Measurements from ENCODE around the gene ARHGAP22.

DNA sequence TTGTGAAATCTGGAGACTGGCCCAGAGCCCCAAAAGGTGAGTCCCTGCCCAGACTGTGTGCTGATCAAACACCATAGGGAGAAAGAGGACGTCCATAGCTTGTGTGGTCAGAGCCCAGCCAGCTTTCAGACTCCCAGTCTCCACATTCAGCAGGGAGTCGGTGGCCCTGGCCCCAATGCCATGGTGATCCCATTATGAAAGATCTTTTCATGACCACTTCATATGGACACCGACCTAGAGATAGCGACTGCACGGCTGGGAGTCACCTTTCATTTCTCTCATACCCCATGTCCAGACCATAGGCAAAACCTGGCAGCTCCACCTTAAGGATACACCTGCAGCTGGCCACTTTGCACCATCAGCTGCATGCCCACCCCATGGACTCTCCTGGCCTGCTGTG lies 126.4 kb downstream of the ARHGAP22 start:
- TF ChIP-seq CTCF (conservative IDR thresholded peaks at IDR 0.05; ENCODE audit: low read depth in 2 of 2) (no peak), POLR2AphosphoS5 (IDR thresholded peaks at IDR 0.05; ENCODE audit: low read depth) (no peak), JUNB (IDR thresholded peaks at IDR 0.05; ENCODE audit: unreplicated experiment) (no peak), EZH2 (IDR thresholded peaks at IDR 0.05; ENCODE audit: low read depth, unreplicated experiment) (no peak), STAT1 (IDR thresholded peaks at IDR 0.05; ENCODE audit: unreplicated experiment) (no peak), REST (IDR thresholded peaks at IDR 0.05; ENCODE audit: unreplicated experiment) (no peak), EZH2phosphoT487 (IDR thresholded peaks at IDR 0.05; ENCODE audit: unreplicated experiment) (no peak), CREB1 (CRISPR knock-in tag; IDR thresholded peaks at IDR 0.05; ENCODE audit: low read depth) (no peak), ETS1 (IDR thresholded peaks at IDR 0.05) (no peak)

All from GM23338 (cell line).